ENCODE results near the gene CNN1. TPM values are rescaled to one million over a fixed set of nuclear protein-coding genes. Genes with fewer than 3 reads are reported as not detected.

Gene CNN1
- not detected for total RNA-seq
- polyA plus RNA-seq: not detected

- peaks cover 0 to 2% (median 0%) of the 10 kb centered on the region in 8 donors for H3K9me3 Mint-ChIP-seq
- H3K27ac Mint-ChIP-seq: peak within 1 kb of the TSS in 1 of 7 donors; percentile 59
- no peaks in the 10 kb centered on the region for H3K9me3 ChIP-seq (ENCODE audit: control insufficient read depth in 1 of 2, low read length in 2 of 2)
- intact Hi-C loops (cut with micrococcal nuclease): no loop called here
- H3K27me3 ChIP-seq (ENCODE audit: insufficient read depth, low read length): peaks cover 7% of the 10 kb centered on the region
- CTCF ChIA-PET (ENCODE audit: partially characterized antibody): no interaction called here
- no peak within 1 kb of the TSS for H3K27ac ChIP-seq (ENCODE audit: low read depth, low read length)
- H3K27me3 Mint-ChIP-seq: peaks cover 7 to 12% of the 10 kb centered on the region in 2 donors
- no peak within 1 kb of the TSS for H3K4me3 ChIP-seq (ENCODE audit: low read length in 2 of 2)
- POLR2A ChIA-PET (ENCODE audit: partially characterized antibody): no interaction called here
- H3K4me3 Mint-ChIP-seq: peak within 1 kb of the TSS in 1 of 8 donors; percentile 58
- peaks cover 7 to 14% (median 9%) of the 10 kb centered on the region in 4 donors for H3K4me1 Mint-ChIP-seq
- no peak for DNase-seq
- no peaks in the 10 kb centered on the region for H3K36me3 ChIP-seq (ENCODE audit: insufficient read depth, low read length)
- peaks cover 15% of the 10 kb centered on the region for H3K4me1 ChIP-seq (ENCODE audit: insufficient read depth, low read length)
- H3K36me3 Mint-ChIP-seq: no peaks in the 10 kb centered on the region
These were observed at the start of gene CNN1 for GRCh38 chr19:11538232-11539036. TSS of gene CNN1 (plus strand) at chr19:11538851. CDS start at chr19:11538928, 77 bp downstream.

GRCh38 chr19:11489378-11489777 is 49.3 kb upstream of the CNN1 start:
- Histone ChIP-seq H3K9me3 (ENCODE audit: control insufficient read depth in 1 of 2, low read length in 2 of 2) (no peaks in the 10 kb centered on the region), H3K4me3 (ENCODE audit: low read length in 2 of 2) (no peak overlapping the region), H3K36me3 (ENCODE audit: insufficient read depth, low read length) (no peaks in the 10 kb centered on the region), H3K27me3 (ENCODE audit: insufficient read depth, low read length) (no peaks in the 10 kb centered on the region), H3K4me1 (ENCODE audit: insufficient read depth, low read length) (no peaks in the 10 kb centered on the region), H3K27ac (ENCODE audit: low read depth, low read length) (no peak overlapping the region)
- CTCF ChIA-PET (ENCODE audit: partially characterized antibody): no interaction called here
- no peak for DNase-seq
- Mint-ChIP-seq H3K4me3 (no peak overlapping the region), H3K27me3 (peaks cover 0 to 3% of the 10 kb centered on the region in 2 donors), H3K4me1 (peaks cover 0 to 4% (median under 1%) of the 10 kb centered on the region in 4 donors), H3K9me3 (no peaks in the 10 kb centered on the region), H3K27ac (no peak overlapping the region), H3K36me3 (peaks cover 25 to 32% of the 10 kb centered on the region in 2 donors)
- intact Hi-C loops (cut with micrococcal nuclease): no loop called here
- POLR2A ChIA-PET (ENCODE audit: partially characterized antibody): no interaction called here

- Histone ChIP-seq H3K4me3 (ENCODE audit: low read length in 2 of 2) (no peak overlapping the region), H3K9me3 (ENCODE audit: control insufficient read depth in 1 of 2, low read length in 2 of 2) (no peaks in the 10 kb centered on the region), H3K27me3 (ENCODE audit: insufficient read depth, low read length) (no peaks in the 10 kb centered on the region), H3K27ac (ENCODE audit: low read depth, low read length) (no peak overlapping the region), H3K4me1 (ENCODE audit: insufficient read depth, low read length) (no peaks in the 10 kb centered on the region), H3K36me3 (ENCODE audit: insufficient read depth, low read length) (peaks cover 3% of the 10 kb centered on the region)
- Mint-ChIP-seq H3K4me3 (no peak overlapping the region), H3K27ac (no peak overlapping the region), H3K27me3 (no peaks in the 10 kb centered on the region), H3K36me3 (peaks cover 19 to 41% of the 10 kb centered on the region in 2 donors), H3K9me3 (no peaks in the 10 kb centered on the region), H3K4me1 (peaks cover 0 to 2% (median under 1%) of the 10 kb centered on the region in 4 donors)
- ChIA-PET POLR2A (ENCODE audit: partially characterized antibody) (no interaction called here), CTCF (ENCODE audit: partially characterized antibody) (interaction anchor here (0.8 to 1.8 kb wide), 3 partner anchors 12 to 114 kb away, joined by 3 to 5 read pairs (median 4); no protein-coding TSS in a partner anchor)
- intact Hi-C loops (cut with micrococcal nuclease): no loop called here
- DNase-seq: no peak
These were observed 43.9 kb upstream of the CNN1 start for GRCh38 chr19:11494634-11495285.

GRCh38 chr19:11495481-11495880 is 43.2 kb upstream of the CNN1 start:
- Mint-ChIP-seq H3K27ac (no peak overlapping the region), H3K4me3 (no peak overlapping the region), H3K36me3 (peaks cover 19 to 40% of the 10 kb centered on the region in 2 donors), H3K9me3 (no peaks in the 10 kb centered on the region), H3K27me3 (no peaks in the 10 kb centered on the region), H3K4me1 (peaks cover 0 to 6% (median 4%) of the 10 kb centered on the region in 4 donors)
- Histone ChIP-seq H3K27me3 (ENCODE audit: insufficient read depth, low read length) (no peaks in the 10 kb centered on the region), H3K9me3 (ENCODE audit: control insufficient read depth in 1 of 2, low read length in 2 of 2) (no peaks in the 10 kb centered on the region), H3K27ac (ENCODE audit: low read depth, low read length) (no peak overlapping the region), H3K4me1 (ENCODE audit: insufficient read depth, low read length) (no peaks in the 10 kb centered on the region), H3K36me3 (ENCODE audit: insufficient read depth, low read length) (peaks cover 3% of the 10 kb centered on the region), H3K4me3 (ENCODE audit: low read length in 2 of 2) (no peak overlapping the region)
- intact Hi-C loops (cut with micrococcal nuclease): no loop called here
- no peak for DNase-seq
- ChIA-PET POLR2A (ENCODE audit: partially characterized antibody) (no interaction called here), CTCF (ENCODE audit: partially characterized antibody) (interaction anchor here (1.8 kb wide), 1 partner anchor 13 kb away, joined by 5 read pairs; no protein-coding TSS in a partner anchor)

DNA sequence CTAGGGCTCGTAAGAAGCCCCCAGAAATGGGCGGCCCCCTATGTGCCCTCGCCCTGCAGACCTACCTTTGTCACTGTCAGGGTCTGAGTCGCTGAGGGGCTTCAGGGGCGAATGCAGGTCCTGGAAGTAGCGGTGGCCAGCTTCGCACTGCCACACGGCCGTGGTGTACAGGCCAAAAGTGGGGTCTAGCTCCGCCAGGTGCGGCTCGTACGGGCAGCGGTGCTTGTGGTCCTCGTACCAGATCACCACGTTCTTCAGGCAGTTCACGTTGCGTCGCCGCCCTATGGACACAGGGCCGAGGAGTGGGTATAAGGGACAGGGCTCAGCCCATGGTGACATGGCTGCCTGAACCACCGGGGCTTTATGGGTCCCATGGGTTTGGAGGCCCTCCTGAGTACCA is 42.8 kb upstream of the CNN1 start:
- H3K27ac Mint-ChIP-seq: no peak overlapping the region
- peaks cover 3 to 8% (median 5%) of the 10 kb centered on the region in 4 donors for H3K4me1 Mint-ChIP-seq
- H3K4me3 Mint-ChIP-seq: no peak overlapping the region
- Histone ChIP-seq H3K9me3 (ENCODE audit: control insufficient read depth in 1 of 2, low read length in 2 of 2) (no peaks in the 10 kb centered on the region), H3K36me3 (ENCODE audit: insufficient read depth, low read length) (peaks cover 3% of the 10 kb centered on the region), H3K27me3 (ENCODE audit: insufficient read depth, low read length) (no peaks in the 10 kb centered on the region), H3K27ac (ENCODE audit: low read depth, low read length) (no peak overlapping the region), H3K4me1 (ENCODE audit: insufficient read depth, low read length) (no peaks in the 10 kb centered on the region), H3K4me3 (ENCODE audit: low read length in 2 of 2) (no peak overlapping the region)
- H3K36me3 Mint-ChIP-seq: peaks cover 15 to 36% of the 10 kb centered on the region in 2 donors
- intact Hi-C loops (cut with micrococcal nuclease): loop anchor here (1.0 kb wide), 1 partner anchor 91 kb away; no protein-coding TSS in a partner anchor
- no peaks in the 10 kb centered on the region for H3K9me3 Mint-ChIP-seq
- ChIA-PET POLR2A (ENCODE audit: partially characterized antibody) (no interaction called here), CTCF (ENCODE audit: partially characterized antibody) (interaction anchor here (1.8 to 2.0 kb wide), 2 partner anchors 13 to 63 kb away, joined by 4 to 5 read pairs; partner anchors contain the start of gene ELOF1)
- no peaks in the 10 kb centered on the region for H3K27me3 Mint-ChIP-seq
- DNase-seq: no peak

DNA sequence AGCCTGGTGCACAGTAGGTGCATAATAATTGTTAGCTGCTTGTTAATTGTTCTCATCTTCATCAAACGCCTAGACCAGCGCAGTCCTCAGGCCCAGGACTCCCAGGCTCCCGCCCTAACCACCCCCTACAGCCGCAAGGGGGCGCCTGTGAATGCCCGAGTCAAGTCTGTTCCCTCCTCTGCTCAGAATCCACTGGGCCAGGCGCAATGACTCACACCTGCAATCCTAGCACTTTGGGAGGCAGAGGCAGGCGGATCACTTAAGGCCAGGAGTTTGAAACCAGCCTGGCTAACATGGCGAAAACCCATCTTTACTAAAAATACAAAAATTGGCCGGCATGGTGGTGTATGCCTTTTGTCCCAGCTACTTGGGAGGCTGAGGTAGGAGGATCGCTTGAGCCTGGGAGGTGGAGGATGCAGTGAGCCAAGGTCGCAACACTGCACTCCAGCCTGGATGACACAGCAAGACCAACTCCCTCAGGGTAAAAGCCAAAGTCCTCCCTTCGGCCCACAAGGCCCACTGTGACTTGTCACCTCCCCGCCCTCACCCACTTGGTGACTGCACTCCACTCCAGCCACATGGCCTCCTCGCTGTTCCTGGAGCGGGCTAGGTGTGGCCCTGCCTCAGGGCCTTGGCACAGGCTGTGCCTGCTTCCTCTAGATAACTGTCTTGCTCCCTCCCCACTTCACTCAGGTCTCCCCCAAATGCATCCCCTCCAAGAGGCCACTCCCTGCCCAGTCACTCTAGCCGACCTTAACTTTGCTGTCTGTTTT is 42.1 kb upstream of the CNN1 start:
- Histone ChIP-seq H3K4me3 (ENCODE audit: low read length in 2 of 2) (no peak overlapping the region), H3K36me3 (ENCODE audit: insufficient read depth, low read length) (peaks cover 3% of the 10 kb centered on the region), H3K9me3 (ENCODE audit: control insufficient read depth in 1 of 2, low read length in 2 of 2) (no peaks in the 10 kb centered on the region), H3K27ac (ENCODE audit: low read depth, low read length) (no peak overlapping the region), H3K27me3 (ENCODE audit: insufficient read depth, low read length) (no peaks in the 10 kb centered on the region), H3K4me1 (ENCODE audit: insufficient read depth, low read length) (no peaks in the 10 kb centered on the region)
- peaks cover 4 to 10% (median 6%) of the 10 kb centered on the region in 4 donors for H3K4me1 Mint-ChIP-seq
- H3K36me3 Mint-ChIP-seq: peaks cover 13 to 35% of the 10 kb centered on the region in 2 donors
- CTCF ChIA-PET (ENCODE audit: partially characterized antibody): interaction anchor here (1.6 to 2.0 kb wide), 3 partner anchors 14 to 62 kb away, joined by 4 to 6 read pairs (median 5); partner anchors contain the start of gene ELOF1
- peak; percentile 43 to 57 (median 52) for DNase-seq
- H3K9me3 Mint-ChIP-seq: no peaks in the 10 kb centered on the region
- POLR2A ChIA-PET (ENCODE audit: partially characterized antibody): no interaction called here
- intact Hi-C loops (cut with micrococcal nuclease): loop anchor here (1.0 kb wide), 1 partner anchor 91 kb away; no protein-coding TSS in a partner anchor
- no peaks in the 10 kb centered on the region for H3K27me3 Mint-ChIP-seq
- H3K27ac Mint-ChIP-seq: peak overlapping the region in 1 of 7 donors; percentile 30
- H3K4me3 Mint-ChIP-seq: no peak overlapping the region

Measured in CD4-positive, alpha-beta memory T cell (primary cell).